Fibroblast of lung (primary cell): ENCODE data around the gene L3MBTL4. TPM values are rescaled to one million over a fixed set of nuclear protein-coding genes. Genes with fewer than 3 reads are reported as not detected.

Experiments used
- DNase-seq, 2 donors: peaks; one replicate each; pipeline versions ENCODE4 v3.0.0 to v3.0.0-alpha.2; 2010; ENCODE audit warnings: low read depth in 2 of 2
- H2AFZ ChIP-seq: 2 replicates; pipeline ENCODE4 v1.5.1; 2012; ENCODE audit warnings: low read length, control low read depth, inconsistent platforms
- H3K27ac ChIP-seq: 2 replicates; pipeline ENCODE4 v1.5.1; 2011; ENCODE audit warnings: low read length, control low read depth; ENCODE audit not compliant: insufficient read depth
- H3K27me3 ChIP-seq: 2 replicates; pipeline ENCODE4 v1.5.1; 2011; ENCODE audit warnings: mild to moderate bottlenecking, low read length; ENCODE audit not compliant: control insufficient read depth, insufficient read depth
- H3K36me3 ChIP-seq: 2 replicates; pipeline ENCODE4 v1.5.1; 2011; ENCODE audit warnings: low read length; ENCODE audit not compliant: control insufficient read depth, insufficient read depth
- H3K4me1 ChIP-seq: 2 replicates; pipeline ENCODE4 v1.5.1; 2011; ENCODE audit warnings: low read length; ENCODE audit not compliant: control insufficient read depth, insufficient read depth; ENCODE audit errors: extremely low read depth
- H3K4me2 ChIP-seq: 2 replicates; pipeline ENCODE4 v1.5.1; 2011; ENCODE audit warnings: low read length, control low read depth; ENCODE audit not compliant: insufficient read depth; ENCODE audit errors: extremely low read depth
- H3K4me3 ChIP-seq, 4 experiments: fragments of 200-600 bp in 1 of 4; sonication (generic) in 1 of 4; replicated peaks in 1 of 4; 2 replicates each; pipeline ENCODE4 v1.5.1; 2011 to 2016; ENCODE audit warnings: low read length in 4 of 4, low read depth in 3 of 4, mild to moderate bottlenecking in 3 of 4, control low read depth in 2 of 4, inconsistent platforms in 1 of 4, mixed read lengths in 1 of 4; ENCODE audit not compliant: insufficient read depth in 1 of 4; ENCODE audit errors: control extremely low read depth in 1 of 4
- H3K79me2 ChIP-seq: 2 replicates; pipeline ENCODE4 v1.5.1; 2012; ENCODE audit warnings: mild to moderate bottlenecking, low read length, inconsistent platforms; ENCODE audit not compliant: control insufficient read depth, insufficient read depth
- H3K9ac ChIP-seq: 2 replicates; pipeline ENCODE4 v1.5.1; 2011; ENCODE audit warnings: mild to moderate bottlenecking, low read length, control low read depth; ENCODE audit not compliant: insufficient read depth
- H3K9me3 ChIP-seq: 2 replicates; pipeline ENCODE4 v1.5.1; 2012; ENCODE audit warnings: low read depth, low read length; ENCODE audit not compliant: control insufficient read depth, insufficient read depth
- H4K20me1 ChIP-seq: 2 replicates; pipeline ENCODE4 v1.5.1; 2011; ENCODE audit warnings: low read length; ENCODE audit not compliant: control insufficient read depth, insufficient read depth; ENCODE audit errors: extremely low read depth
- CTCF ChIP-seq, 2 donors: IDR thresholded peaks in 1 of 2; conservative IDR thresholded peaks in 1 of 2; 1 replicate in 1 of 2; 2 replicates in 1 of 2; pipeline ENCODE4 v1.5.1; 2011 to 2012; ENCODE audit warnings: low read length in 2 of 2, control low read depth in 1 of 2, inconsistent platforms in 1 of 2, low read depth in 1 of 2, mild to moderate bottlenecking in 1 of 2
- EZH2 ChIP-seq: IDR thresholded peaks from 2 replicates; pipeline ENCODE4 v1.5.1; 2012; ENCODE audit warnings: low read length, control low read depth, mild to moderate bottlenecking; ENCODE audit errors: missing control alignments
- polyA plus RNA-seq, 2 donors: library from polyadenylated mRNA; depleted of rRNA in 1 of 2; stranded (reverse) in 1 of 2; unstranded in 1 of 2; fragments of >200 nt; gene quantifications; 2 replicates each; pipeline ENCODE4 v1.2.1, GENCODE V29; 2011 to 2012; ENCODE audit warnings: missing spikeins in 1 of 2
- total RNA-seq: library from RNA; depleted of rRNA; stranded (reverse); fragments of >200 nt; gene quantifications from 2 replicates; pipeline ENCODE4 v1.2.1, GENCODE V29; 2014

The L3MBTL4 gene
- total and polyA plus RNA-seq, 2 donors (not counting 1 experiment from before 2014, with no cell fraction given) = 0.06 to 0.33 TPM

DNA sequence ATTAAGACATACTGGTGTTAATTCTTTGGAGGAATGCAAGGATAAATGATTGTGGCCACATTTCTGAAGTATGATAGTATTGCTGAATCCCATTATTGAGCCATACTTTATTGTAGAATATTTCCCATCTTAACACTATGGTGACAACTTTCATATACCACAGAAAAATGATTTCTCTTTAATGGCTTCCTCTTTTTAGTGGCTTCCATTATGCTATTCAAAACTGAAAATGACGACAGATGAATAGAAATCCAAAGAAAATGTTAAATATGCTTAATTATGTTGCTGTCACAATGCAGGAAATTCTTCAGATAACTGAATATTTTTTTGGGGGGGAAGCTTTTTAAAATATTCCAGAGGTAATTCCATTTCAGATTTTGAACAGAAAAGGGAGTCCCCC, 430.5 kb downstream of the L3MBTL4 start:
- Histone ChIP-seq H3K4me1 (no peaks in the 10 kb centered on the region), H3K27me3 (no peaks in the 10 kb centered on the region), H3K79me2 (no peaks in the 10 kb centered on the region), H3K4me3 (no peak overlapping the region), H3K9me3 (no peaks in the 10 kb centered on the region), H3K9ac (no peak overlapping the region), H3K4me2 (no peak overlapping the region), H2AFZ (no peak overlapping the region), H3K27ac (no peak overlapping the region), H4K20me1 (no peaks in the 10 kb centered on the region), H3K36me3 (no peaks in the 10 kb centered on the region)
- TF ChIP-seq CTCF (conservative IDR thresholded peaks at IDR 0.05 in 1 of 2, IDR thresholded peaks at IDR 0.05 in 1 of 2; ENCODE audit: low read depth in 1 of 2, low read length in 2 of 2) (no peak), EZH2 (no peak)
- no peak for DNase-seq

GRCh38 chr18:5983488-5983887, 431.2 kb downstream of the L3MBTL4 start:
- Histone ChIP-seq H2AFZ (no peak overlapping the region), H3K27me3 (no peaks in the 10 kb centered on the region), H3K4me1 (no peaks in the 10 kb centered on the region), H3K36me3 (no peaks in the 10 kb centered on the region), H3K4me2 (no peak overlapping the region), H3K9me3 (no peaks in the 10 kb centered on the region), H3K4me3 (no peak overlapping the region), H3K27ac (no peak overlapping the region), H3K9ac (no peak overlapping the region), H4K20me1 (no peaks in the 10 kb centered on the region), H3K79me2 (no peaks in the 10 kb centered on the region)
- TF ChIP-seq CTCF (conservative IDR thresholded peaks at IDR 0.05 in 1 of 2, IDR thresholded peaks at IDR 0.05 in 1 of 2; ENCODE audit: low read depth in 1 of 2, low read length in 2 of 2) = no peak
- TF ChIP-seq EZH2 = no peak
- no peak for DNase-seq

GRCh38 chr18:5982332-5982731, 432.4 kb downstream of the L3MBTL4 start:
- Histone ChIP-seq H3K27me3 (no peaks in the 10 kb centered on the region), H3K4me1 (no peaks in the 10 kb centered on the region), H3K79me2 (no peaks in the 10 kb centered on the region), H3K9me3 (no peaks in the 10 kb centered on the region), H3K36me3 (no peaks in the 10 kb centered on the region), H2AFZ (no peak overlapping the region), H3K9ac (no peak overlapping the region), H3K4me3 (no peak overlapping the region), H3K27ac (no peak overlapping the region), H4K20me1 (no peaks in the 10 kb centered on the region), H3K4me2 (no peak overlapping the region)
- no peak for DNase-seq
- TF ChIP-seq CTCF (conservative IDR thresholded peaks at IDR 0.05 in 1 of 2, IDR thresholded peaks at IDR 0.05 in 1 of 2; ENCODE audit: low read depth in 1 of 2, low read length in 2 of 2) (no peak), EZH2 (no peak)
